Effector CD4-positive, alpha-beta T cell (primary cell): ENCODE data around the gene RBBP8NL.

ENCODE experiments used
- DNase-seq: peaks from one replicate; pipeline ENCODE4 v3.0.0-alpha.2; 2020

RBBP8NL gene

GRCh38 chr20:62405108-62405980, 22.0 kb downstream of the RBBP8NL start:
- no peak for DNase-seq

- DNase-seq, result no peak
Measured at GRCh38 chr20:62404761-62405107, 22.6 kb downstream of the RBBP8NL start.

GRCh38 chr20:62404112-62404665, 23.1 kb downstream of the RBBP8NL start:
- DNase-seq, result no peak

GRCh38 chr20:62403331-62403730, 24.0 kb downstream of the RBBP8NL start:
- no peak for DNase-seq

GRCh38 chr20:62402456-62403150, 24.7 kb downstream of the RBBP8NL start:
- no peak for DNase-seq

- DNase-seq, result no peak
Measured at GRCh38 chr20:62401331-62401779, 26.0 kb downstream of the RBBP8NL start.

DNA sequence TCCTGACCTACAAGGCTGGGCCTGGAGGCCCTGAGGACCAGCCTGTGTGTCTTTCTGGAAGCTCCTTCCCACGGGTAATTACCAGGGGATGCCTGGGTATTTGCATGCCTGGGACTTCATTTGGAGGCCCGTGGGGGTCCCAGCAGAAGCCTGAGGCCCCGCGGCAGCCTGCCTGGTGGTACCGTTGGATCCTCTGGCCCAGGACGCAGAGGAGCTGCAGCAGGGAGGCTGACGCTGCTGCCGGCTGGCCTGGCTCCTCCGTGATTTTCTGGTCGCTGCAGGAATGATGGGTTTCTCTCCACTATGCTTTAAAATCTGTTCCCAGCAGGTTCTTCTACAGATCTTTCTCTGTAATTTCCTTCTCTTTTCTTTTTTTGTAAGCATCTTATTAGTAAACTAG, 26.8 kb downstream of the RBBP8NL start:
- no peak for DNase-seq

DNA sequence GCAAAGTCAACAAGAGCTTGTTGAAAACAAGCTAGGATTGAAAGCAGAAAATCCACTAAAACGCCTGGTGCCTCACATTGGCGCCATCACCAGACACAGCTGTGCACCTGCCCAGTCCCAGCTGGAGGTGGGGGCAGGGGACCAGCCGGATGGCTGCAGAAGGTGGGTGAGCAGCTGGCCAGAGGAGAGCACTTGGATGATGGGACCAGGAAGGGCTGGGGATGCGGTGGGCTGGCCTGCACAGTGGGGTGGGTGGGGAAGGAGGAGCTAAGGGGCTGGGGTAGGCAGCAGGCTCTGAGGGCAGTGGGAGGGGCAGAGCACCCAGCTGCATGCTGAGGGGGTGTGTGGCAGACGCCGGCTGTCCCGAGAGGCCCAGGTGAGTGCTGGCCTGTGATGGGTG, 27.3 kb downstream of the RBBP8NL start:
- no peak for DNase-seq

GRCh38 chr20:62398120-62398821, 29.1 kb downstream of the RBBP8NL start:
- DNase-seq, result no peak

DNA sequence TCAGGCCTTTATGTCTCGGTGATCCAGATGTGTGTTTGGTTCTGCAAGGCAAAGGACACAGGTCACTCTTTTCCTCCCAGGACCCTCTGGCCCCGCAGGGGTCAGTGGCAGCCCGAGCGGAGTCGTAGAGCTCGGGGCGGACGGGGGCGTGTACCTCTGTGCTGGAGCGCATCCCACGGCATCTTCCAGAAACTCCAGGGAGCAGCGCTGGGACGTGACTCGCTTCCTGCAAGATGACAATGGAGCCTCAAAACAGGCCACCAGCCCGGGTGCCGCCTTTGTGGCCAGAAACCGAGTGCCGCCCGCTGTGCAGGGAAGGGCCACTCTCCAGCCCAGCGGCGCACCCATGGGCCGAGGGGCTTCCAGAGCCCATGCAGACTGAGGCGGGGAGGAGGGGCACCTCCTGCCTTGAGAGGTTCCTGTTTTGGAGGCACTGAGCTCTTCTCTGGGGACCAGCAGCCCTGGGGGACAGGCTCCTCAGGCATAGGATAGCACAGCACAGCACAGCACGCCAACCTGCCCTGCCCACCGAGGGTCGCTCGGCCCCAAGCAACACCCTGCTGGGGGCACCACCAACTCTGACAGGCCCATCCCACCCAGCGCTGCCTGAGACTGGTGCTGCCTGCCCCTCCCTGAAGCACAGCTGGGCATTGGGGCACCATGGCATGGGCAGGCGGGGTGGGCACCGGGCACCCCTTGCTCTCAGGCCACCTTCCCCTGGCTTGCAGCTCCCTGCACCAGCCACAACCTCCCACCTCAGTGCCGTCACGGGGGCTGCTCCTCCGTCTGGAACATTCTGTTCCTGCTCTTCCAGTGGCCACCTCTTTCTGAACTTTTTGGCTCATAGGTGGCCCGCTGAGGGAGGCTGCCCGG, 30.7 kb downstream of the RBBP8NL start:
- no peak for DNase-seq

DNA sequence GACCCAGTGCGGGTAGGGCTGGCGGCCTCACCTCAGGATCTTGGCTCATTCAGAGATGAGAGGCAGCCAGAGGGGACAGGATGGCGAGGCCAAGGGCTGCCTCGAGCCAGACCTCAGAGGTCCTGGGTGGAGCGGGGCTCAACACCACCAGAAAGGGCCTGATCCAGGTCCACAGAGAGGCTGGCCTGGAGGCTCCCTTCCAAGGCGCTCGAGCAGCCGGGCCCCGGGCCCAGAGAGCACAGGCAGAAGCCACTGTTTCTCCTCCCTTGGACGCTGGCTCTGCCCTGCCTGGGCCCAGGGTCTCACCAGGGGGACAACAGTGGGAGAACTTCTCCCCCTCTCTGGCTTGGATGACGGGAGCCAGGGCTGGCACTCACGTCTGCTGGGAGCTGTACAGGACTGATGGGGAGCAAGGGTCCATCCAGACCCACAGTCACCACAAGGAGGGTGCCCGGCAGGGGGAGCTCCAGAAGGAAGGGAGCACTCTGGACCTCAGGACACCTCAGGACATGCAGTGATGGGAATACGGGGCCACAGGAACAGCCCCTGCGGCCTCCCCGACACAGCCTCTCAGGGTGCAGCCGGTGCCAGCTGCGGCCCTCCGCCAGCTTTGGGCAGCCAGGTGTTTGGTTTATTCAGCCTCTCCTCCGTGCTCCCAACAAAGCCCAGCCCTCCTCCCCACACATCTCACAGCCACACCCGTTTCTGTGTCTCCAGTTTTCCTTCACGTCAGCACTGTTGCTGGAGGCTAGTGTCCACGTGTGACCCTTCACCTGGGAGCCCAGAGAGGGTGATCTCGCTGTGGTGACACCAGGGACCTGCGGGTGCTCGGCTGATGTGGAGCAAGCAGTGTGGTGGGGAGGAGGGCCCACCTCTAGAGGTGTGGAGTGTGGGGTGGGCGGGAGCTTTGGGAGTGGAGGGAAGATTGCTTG, 31.8 kb downstream of the RBBP8NL start:
- no peak for DNase-seq

DNA sequence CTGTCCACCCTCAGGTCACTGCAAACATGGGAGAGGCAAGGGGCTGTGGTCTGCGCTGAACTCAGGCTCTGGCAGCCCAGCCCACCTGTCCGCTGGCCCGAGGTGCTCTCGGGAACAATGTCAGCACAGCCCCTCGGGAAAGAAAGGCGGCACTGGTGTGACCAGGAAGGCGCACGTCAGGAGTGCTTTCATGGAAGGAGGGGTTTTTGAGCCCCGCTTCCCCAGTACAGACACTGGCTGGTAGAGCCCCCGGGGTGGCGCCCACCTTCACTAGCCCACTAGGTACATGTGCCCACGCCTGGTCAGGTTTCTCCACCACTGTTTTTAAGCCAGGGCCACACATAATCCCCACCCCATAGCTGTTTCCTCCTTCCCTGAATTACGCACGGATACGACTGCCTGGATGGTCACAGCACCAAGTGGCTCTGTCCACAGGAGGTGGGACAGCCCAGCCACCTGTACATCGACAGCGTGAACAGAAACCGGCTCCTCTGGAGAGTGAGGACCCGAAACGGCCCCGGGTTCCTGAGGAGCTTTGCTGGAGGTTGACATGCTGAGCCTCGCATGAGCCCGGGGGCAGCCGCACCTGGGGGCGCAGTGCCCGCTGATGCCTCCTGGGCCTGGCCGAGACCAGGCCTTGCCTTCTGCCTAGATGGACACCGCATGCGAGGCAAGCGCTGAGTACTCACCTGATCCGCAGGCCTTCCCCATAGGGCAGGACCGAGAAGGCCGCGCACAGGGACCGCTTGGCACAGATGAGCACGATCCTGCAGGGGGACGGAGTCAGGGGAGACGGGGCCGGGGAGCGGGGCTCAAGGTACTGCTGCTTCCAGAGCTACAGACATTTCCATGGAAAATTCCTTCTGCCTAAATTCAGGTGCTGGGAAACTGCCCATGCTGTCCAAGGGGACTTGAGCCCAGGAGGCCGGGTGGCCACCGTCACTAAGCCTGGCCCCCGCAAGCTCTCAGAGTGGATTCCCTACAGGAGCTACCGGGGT, 32.8 kb downstream of the RBBP8NL start:
- no peak for DNase-seq

GRCh38 chr20:62393830-62394229, 33.5 kb downstream of the RBBP8NL start:
- DNase-seq, result no peak

DNA sequence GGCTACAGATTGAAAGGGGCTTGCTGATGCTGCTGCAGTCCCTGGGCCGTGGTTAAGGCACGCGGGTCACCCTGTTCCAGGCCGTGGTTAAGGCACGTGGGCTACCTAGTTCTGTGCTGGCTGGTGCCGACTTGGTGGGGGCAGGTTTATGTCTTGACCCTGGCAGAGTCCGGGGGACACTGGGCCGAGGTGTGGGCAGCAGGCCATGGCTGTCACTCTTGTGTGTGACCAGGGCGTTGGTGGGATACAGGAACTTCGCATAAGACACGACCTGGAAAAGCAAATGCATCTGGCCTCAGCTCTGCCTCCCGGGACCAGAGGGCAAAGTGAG, 34.0 kb downstream of the RBBP8NL start:
- DNase-seq, result no peak

- DNase-seq, result no peak
Measured at GRCh38 chr20:62392621-62393334, 34.6 kb downstream of the RBBP8NL start.

- no peak for DNase-seq
Measured at GRCh38 chr20:62392077-62392418, 35.3 kb downstream of the RBBP8NL start.

GRCh38 chr20:62391165-62392076, 35.9 kb downstream of the RBBP8NL start:
- DNase-seq, result no peak
